K562 (cell line): ENCODE measurements around the gene SLC7A1. TPM values are rescaled to one million over a fixed set of nuclear protein-coding genes. Genes with fewer than 3 reads are reported as not detected.

Experiments used
- ATAC-seq: fragments of 200-7000 bp; cut with Tn5 transposase; 3 replicates; pipeline ENCODE4 v1.9.1; 2020; ENCODE audit warnings: moderate library complexity
- BruUV-seq: library from RNA; stranded (reverse); fragments of 400-500 nt; replicated peaks from 2 replicates; lab custom pipeline; 2021; lab: Mats Ljungman, UMichigan
- CTCF ChIA-PET: fragments of 300-600 bp; formaldehyde crosslinking; extraction: SDS; loops from one replicate; lab custom pipeline; 2021; ENCODE audit warnings: low intra/inter-chr PET ratio; lab: Yijun Ruan, JAX
- POLR2A ChIA-PET: fragments of 300-600, 350-650 bp; sonication (Branson Sonifier 250); formaldehyde crosslinking; extraction: SDS; loops from one replicate; lab custom pipeline; 2021; ENCODE audit warnings: antibody characterized with exemption, inconsistent platforms; lab: Yijun Ruan, JAX
- DNase-seq, 4 experiments: peaks; one replicate each; pipeline versions ENCODE4 v3.0.0 to v3.0.0-alpha.2; 2011 to 2018; ENCODE audit warnings: low spot score in 3 of 4, mixed read lengths in 3 of 4; ENCODE audit errors: extremely low read depth in 1 of 4
- FAIRE-seq: peaks from 2 replicates; lab custom pipeline; 2011; peaks lifted over from hg19 to GRCh38; lab: Jason Lieb, UNC
- H2AFZ ChIP-seq: 2 replicates; pipeline ENCODE4 v1.6.0; 2011; ENCODE audit warnings: low read depth, low read length, control low read depth, inconsistent platforms
- H3K27ac ChIP-seq: fragments of 200-600 bp; 3 replicates; pipeline ENCODE4 v1.8.0; 2011; ENCODE audit warnings: low read depth, mild to moderate bottlenecking, control low read depth, inconsistent platforms, low read length, moderate library complexity, mixed read lengths; ENCODE audit errors: extremely low read depth
- H3K27me3 ChIP-seq, 2 experiments: fragments of 300-600 bp in 1 of 2; 2 replicates in 1 of 2; 3 replicates in 1 of 2; pipeline versions ENCODE4 v1.6.0 to v1.8.0; 2011; ENCODE audit warnings: inconsistent platforms in 2 of 2, low read length in 2 of 2, mild to moderate bottlenecking in 1 of 2, mixed read lengths in 1 of 2, moderate library complexity in 1 of 2; ENCODE audit not compliant: control insufficient read depth in 2 of 2, insufficient read depth in 2 of 2
- H3K36me3 ChIP-seq: fragments of 300-600 bp; 3 replicates; pipeline ENCODE4 v1.8.0; 2011; ENCODE audit warnings: mild to moderate bottlenecking, low read length, inconsistent platforms; ENCODE audit not compliant: control insufficient read depth, insufficient read depth
- H3K4me1 ChIP-seq, 2 experiments: fragments of 200-600 bp in 1 of 2; replicated peaks in 1 of 2; 2 replicates in 1 of 2; 3 replicates in 1 of 2; pipeline versions ENCODE4 v1.5.1 to v1.8.0; 2011; ENCODE audit warnings: inconsistent platforms in 2 of 2, low read length in 2 of 2, mild to moderate bottlenecking in 1 of 2, mixed read lengths in 1 of 2, moderate library complexity in 1 of 2; ENCODE audit not compliant: control insufficient read depth in 2 of 2, insufficient read depth in 2 of 2
- H3K4me2 ChIP-seq: 2 replicates; pipeline ENCODE4 v1.6.1; 2011; ENCODE audit warnings: low read length, control low read depth, inconsistent platforms, mixed read lengths; ENCODE audit not compliant: insufficient read depth
- H3K4me3 ChIP-seq: fragments of 200-600 bp; sonication (generic), shearing (Covaris generic); 2 replicates; pipeline ENCODE4 v1.5.1; 2016; ENCODE audit warnings: control low read depth, inconsistent platforms
- H3K79me2 ChIP-seq: fragments of 200-600 bp; 3 replicates; pipeline ENCODE4 v1.8.0; 2011; ENCODE audit warnings: low read length, inconsistent platforms; ENCODE audit not compliant: control insufficient read depth, insufficient read depth
- H3K9ac ChIP-seq, 2 experiments: 2 replicates each; pipeline versions ENCODE4 v1.6.0 to v1.6.1; 2011; ENCODE audit warnings: low read depth in 2 of 2, low read length in 2 of 2, control low read depth in 1 of 2, inconsistent platforms in 1 of 2, mild to moderate bottlenecking in 1 of 2, mixed read lengths in 1 of 2; ENCODE audit not compliant: insufficient read depth in 1 of 2
- H3K9me1 ChIP-seq: one replicate; pipeline ENCODE4 v1.6.0; 2011; ENCODE audit warnings: inconsistent platforms, mild to moderate bottlenecking, low read length, moderate library complexity; ENCODE audit not compliant: control insufficient read depth, insufficient read depth
- H3K9me3 ChIP-seq: replicated peaks from 2 replicates; pipeline ENCODE4 v1.5.1; 2011; ENCODE audit warnings: low read depth, low read length, inconsistent platforms; ENCODE audit not compliant: control insufficient read depth, insufficient read depth
- H4K20me1 ChIP-seq: replicated peaks from 2 replicates; pipeline ENCODE4 v1.6.1; 2011; ENCODE audit warnings: low read length, inconsistent platforms, mixed read lengths; ENCODE audit not compliant: control insufficient read depth, insufficient read depth
- DEAF1 ChIP-seq: fragments of 450-650 bp; formaldehyde crosslinking; IDR thresholded peaks from 2 replicates; pipeline ENCODE4 v1.4.0; 2020; ENCODE audit warnings: mild to moderate bottlenecking, moderate library complexity
- MBD2 ChIP-seq: sonication (generic); IDR thresholded peaks from 2 replicates; pipeline ENCODE4 v1.6.1; 2016; ENCODE audit warnings: low read depth, borderline replicate concordance
- MED1 ChIP-seq: sonication (generic); formaldehyde crosslinking; IDR thresholded peaks from 2 replicates; pipeline ENCODE4 v1.8.1; 2023; ENCODE audit warnings: missing genetic modification reagents, borderline replicate concordance
- ZNF778 ChIP-seq: fragments of 450-650 bp; formaldehyde crosslinking; IDR thresholded peaks from 2 replicates; pipeline ENCODE4 v1.4.0; 2020; ENCODE audit warnings: mild to moderate bottlenecking, moderate library complexity
- WGBS: fragments of 100-300 bp; shearing (Covaris generic); methylation state at CpG from one replicate; pipeline ENCODE4 v1.1.6; 2016; ENCODE audit warnings: low coverage, mixed read lengths; ENCODE audit not compliant: insufficient coverage; ENCODE audit errors: missing lambda C conversion rate; 5-methylcytosine and 5-hydroxymethylcytosine counted together
- in situ Hi-C: fragments of 300-500 bp; cut with MboI; formaldehyde crosslinking; loops from 4 replicates; pipeline ENCODE4 v1.15.0; 2018; ENCODE audit warnings: inconsistent platforms, mixed read lengths
- intact Hi-C: fragments of 100-400 bp; cut with micrococcal nuclease; formaldehyde crosslinking; loops from 2 replicates; pipeline ENCODE4 v1.14.2; 2022
- polyA plus RNA-seq, 8 experiments: library from polyadenylated mRNA; depleted of rRNA in 4 of 8; stranded (reverse) in 5 of 8; unstranded in 3 of 8; fragments of >200 nt; fragmentation: Nextera tagmentation in 2 of 8; fragmentation: Illumina TruSeq in 1 of 8; extraction: Ambion mirVana in 2 of 8; extraction: Trizol in 1 of 8; gene quantifications; 2 replicates each; pipeline versions ENCODE4 v1.2.1 to v1.2.3, GENCODE V29; 2011 to 2014; ENCODE audit warnings: inconsistent platforms in 1 of 8, missing spikeins in 1 of 8
- total RNA-seq, 7 experiments: library from RNA; depleted of rRNA in 6 of 7; stranded (reverse); fragments of >200 nt in 6 of 7; fragmentation: Illumina TruSeq in 2 of 7; extraction: Trizol in 2 of 7; gene quantifications; 2 replicates each; pipeline versions ENCODE4 v1.2.1 to v1.2.3, GENCODE V29; 2011 to 2021; ENCODE audit warnings: low replicate concordance in 1 of 7

The SLC7A1 gene
- total and polyA plus RNA-seq, 9 of the 15 experiments (the other 6 are each of a cell fraction or from before 2014, with no cell fraction given): 3.3 to 69.7 (median 10.8) TPM

DNA sequence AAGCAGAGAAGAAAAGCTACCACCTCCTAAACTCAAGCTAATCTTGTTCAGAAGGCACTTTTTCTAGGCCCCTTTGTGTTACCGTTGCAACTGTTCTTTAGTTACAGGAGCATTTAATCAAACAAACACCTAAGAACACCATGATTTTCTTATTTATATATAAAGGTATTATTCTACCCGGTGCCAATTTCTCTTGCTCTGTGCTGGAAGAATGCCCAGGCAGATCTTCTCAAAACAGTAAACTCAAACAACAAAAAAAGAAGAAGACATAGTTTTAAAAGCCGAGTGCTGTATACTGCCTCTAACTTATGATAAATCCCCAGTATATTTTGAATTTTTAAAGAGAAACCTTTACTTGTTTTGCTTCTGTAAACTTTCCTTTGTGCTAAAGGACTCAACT is 20.4 kb downstream of the SLC7A1 start:
- H3K9me1 ChIP-seq: peaks cover 3% of the 10 kb centered on the region
- BruUV-seq: no TSS peak
- peaks cover 17% of the 10 kb centered on the region in 2 experiments; a peak in 4 of 5 replicates for H3K4me1 ChIP-seq
- H3K36me3 ChIP-seq: peaks cover 2% of the 10 kb centered on the region; the same call in 1 of the 3 replicates
- no peak overlapping the region for H3K4me3 ChIP-seq
- FAIRE-seq: no peak
- no peak overlapping the region for H3K9ac ChIP-seq
- H3K27ac ChIP-seq: no peak overlapping the region
- DNase-seq: no peak
- peaks cover 32% of the 10 kb centered on the region for H4K20me1 ChIP-seq
- H3K9me3 ChIP-seq: no peaks in the 10 kb centered on the region; the same call in 1 of the 2 replicates
- H2AFZ ChIP-seq: no peak overlapping the region
- no peaks in the 10 kb centered on the region for H3K27me3 ChIP-seq
- CTCF ChIA-PET: no interaction called here
- H3K4me2 ChIP-seq: no peak overlapping the region
- WGBS: 76% methylated on average over 3 of the region's 3 CpGs
- H3K79me2 ChIP-seq: peaks cover 96% of the 10 kb centered on the region
- in situ Hi-C loops: no loop called here
- POLR2A ChIA-PET: interaction anchor here (1.2 kb wide), 1 partner anchor 12 kb away, joined by 3 read pairs; no protein-coding TSS in a partner anchor
- TF ChIP-seq DEAF1 (CRISPR knock-in tag) (no peak), MBD2 (no peak), ZNF778 (CRISPR knock-in tag) (no peak), MED1 (CRISPR knock-in tag) (no peak)
- TF ChIP-seq, all 486 proteins: peak for 0
- intact Hi-C loops: no loop called here
- ATAC-seq: no peak
